Astrocyte of the spinal cord (primary cell): ENCODE results near the gene IDH3A.
A peak's percentile ranks its signal among the peaks of the same experiment; 100 is the strongest.

Source experiments
- DNase-seq: peaks from one replicate; pipeline ENCODE4 v3.0.0; 2011; ENCODE audit warnings: low read depth, low spot score
- H3K4me3 ChIP-seq: 2 replicates; pipeline ENCODE4 v1.5.1; 2011; ENCODE audit warnings: low read depth, mild to moderate bottlenecking, low read length, moderate library complexity
- in situ Hi-C: cut with HindIII; loops from 2 replicates; pipeline ENCODE4 v1.10.0; 2017; ENCODE audit warnings: low sequenced_read_pairs
- TF ChIP-seq, protein P1 (sequence below): IDR thresholded peaks from 2 replicates; pipeline ENCODE4 v1.5.1; 2012; ENCODE audit warnings: low read depth, mild to moderate bottlenecking, low read length, inconsistent platforms

The IDH3A gene

DNA sequence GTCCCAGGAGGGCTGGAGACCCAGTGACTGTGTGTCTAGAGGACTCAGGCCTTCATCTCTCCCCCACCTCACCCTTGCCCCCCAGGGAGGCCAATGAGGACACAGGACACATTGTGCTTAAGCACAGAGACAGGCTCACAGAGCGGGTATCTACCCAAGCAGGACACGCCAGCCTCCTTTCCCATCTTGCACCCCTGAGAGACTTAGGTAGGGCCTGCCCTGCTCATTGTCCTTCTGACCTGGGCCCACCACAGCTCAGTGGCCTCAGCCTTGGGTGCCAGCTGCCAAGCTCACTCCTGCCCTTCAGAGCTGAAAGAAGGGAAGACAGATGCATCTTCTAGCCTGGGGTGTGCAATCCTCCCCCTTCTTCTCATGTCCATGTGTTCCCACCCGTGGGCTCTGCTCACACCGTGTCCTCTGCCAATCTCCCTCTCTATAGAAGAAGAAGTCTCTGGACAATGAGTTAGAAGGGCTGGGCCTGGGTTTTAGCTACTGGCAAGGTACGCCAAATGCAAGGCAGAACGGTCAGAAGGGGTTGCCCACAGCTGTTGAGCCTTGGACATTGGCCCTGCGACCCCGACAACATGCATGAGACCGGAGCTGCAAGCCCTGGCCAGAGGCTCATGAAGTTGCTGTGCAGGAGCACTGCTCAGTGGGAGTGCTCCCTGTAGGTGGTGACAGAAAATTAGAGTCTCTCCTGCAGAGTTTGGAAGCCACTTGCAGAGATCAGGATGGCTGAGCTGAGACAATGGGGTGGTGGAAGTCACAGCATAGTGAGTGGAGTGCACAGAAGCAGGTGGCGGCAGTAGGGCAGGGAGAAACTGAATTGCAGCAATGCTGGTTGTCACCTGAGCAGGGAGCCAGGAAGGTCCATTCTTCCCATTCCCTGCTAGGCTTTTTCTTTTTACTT is 52.4 kb downstream of the IDH3A start:
- in situ Hi-C loops = no loop called here
- H3K4me3 ChIP-seq = no peak overlapping the region
- TF ChIP-seq, protein P1, sequence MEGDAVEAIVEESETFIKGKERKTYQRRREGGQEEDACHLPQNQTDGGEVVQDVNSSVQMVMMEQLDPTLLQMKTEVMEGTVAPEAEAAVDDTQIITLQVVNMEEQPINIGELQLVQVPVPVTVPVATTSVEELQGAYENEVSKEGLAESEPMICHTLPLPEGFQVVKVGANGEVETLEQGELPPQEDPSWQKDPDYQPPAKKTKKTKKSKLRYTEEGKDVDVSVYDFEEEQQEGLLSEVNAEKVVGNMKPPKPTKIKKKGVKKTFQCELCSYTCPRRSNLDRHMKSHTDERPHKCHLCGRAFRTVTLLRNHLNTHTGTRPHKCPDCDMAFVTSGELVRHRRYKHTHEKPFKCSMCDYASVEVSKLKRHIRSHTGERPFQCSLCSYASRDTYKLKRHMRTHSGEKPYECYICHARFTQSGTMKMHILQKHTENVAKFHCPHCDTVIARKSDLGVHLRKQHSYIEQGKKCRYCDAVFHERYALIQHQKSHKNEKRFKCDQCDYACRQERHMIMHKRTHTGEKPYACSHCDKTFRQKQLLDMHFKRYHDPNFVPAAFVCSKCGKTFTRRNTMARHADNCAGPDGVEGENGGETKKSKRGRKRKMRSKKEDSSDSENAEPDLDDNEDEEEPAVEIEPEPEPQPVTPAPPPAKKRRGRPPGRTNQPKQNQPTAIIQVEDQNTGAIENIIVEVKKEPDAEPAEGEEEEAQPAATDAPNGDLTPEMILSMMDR = no peak
- DNase-seq = no peak

GRCh38 chr15:78203346-78204225 is 54.4 kb downstream of the IDH3A start:
- no peak overlapping the region for H3K4me3 ChIP-seq
- DNase-seq = no peak
- in situ Hi-C loops = no loop called here
- TF ChIP-seq, protein P1 = no peak

- TF ChIP-seq, protein P1 = no peak
- in situ Hi-C loops = no loop called here
- peak; percentile 31 for DNase-seq
- no peak overlapping the region for H3K4me3 ChIP-seq
These were observed 55.5 kb downstream of the IDH3A start for GRCh38 chr15:78204351-78205309.

DNA sequence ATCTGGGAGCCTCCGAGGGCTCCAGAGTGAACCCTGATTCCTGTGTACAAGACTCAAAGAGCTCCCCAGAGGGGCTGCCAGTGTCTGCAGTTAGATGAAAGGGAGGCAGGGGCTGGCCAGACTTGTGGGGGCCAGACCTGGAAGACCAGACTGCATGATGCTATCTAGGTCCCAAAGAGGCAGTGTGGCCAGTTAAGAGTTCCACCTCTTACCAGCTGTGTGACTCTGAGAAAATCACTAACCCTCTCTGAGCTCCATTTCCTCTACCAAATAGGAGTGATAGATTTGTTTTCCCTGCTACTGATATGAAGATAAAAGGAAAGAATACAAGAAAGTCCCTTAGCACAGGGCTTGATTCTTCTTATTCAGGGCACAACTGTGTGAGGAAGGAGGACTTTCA is 56.2 kb downstream of the IDH3A start:
- TF ChIP-seq, protein P1 = no peak
- H3K4me3 ChIP-seq = no peak overlapping the region
- DNase-seq = no peak
- in situ Hi-C loops = no loop called here

DNA sequence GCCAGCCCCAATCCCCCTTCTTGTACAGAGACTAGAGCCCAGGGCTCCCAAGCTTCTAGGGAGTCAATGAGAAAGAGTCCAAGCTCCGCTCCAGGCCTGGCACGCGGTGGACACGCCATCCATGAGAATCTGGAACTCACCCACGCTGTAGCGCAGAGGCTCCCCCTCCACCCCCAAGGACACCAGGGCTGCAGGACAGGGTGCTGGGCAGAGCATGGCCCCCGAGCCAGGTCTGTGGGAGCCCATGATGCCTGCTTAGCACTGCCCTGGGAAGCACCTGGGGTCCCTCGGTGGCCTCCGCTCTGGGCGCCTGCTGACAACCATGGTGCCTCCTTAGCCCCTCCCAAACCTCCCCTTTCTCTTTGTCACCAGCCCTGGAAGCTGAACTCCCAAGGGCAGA is 56.7 kb downstream of the IDH3A start:
- no peak overlapping the region for H3K4me3 ChIP-seq
- in situ Hi-C loops = no loop called here
- TF ChIP-seq, protein P1 = no peak
- no peak for DNase-seq
